IMR-90 (cell line): Measurements from ENCODE around the gene GALP. TPM values are rescaled to one million over a fixed set of nuclear protein-coding genes. Genes with fewer than 3 reads are reported as not detected.

Source experiments
- ATAC-seq: fragments of 200-7000 bp; cut with Tn5 transposase; 2 replicates; pipeline ENCODE4 v1.9.1; 2020; ENCODE audit warnings: low read depth, mild to moderate bottlenecking, moderate library complexity
- BruUV-seq: library from RNA; stranded (reverse); fragments of 400-500 nt; replicated peaks from 2 replicates; lab custom pipeline; 2021; lab: Mats Ljungman, UMichigan
- CTCF ChIA-PET: fragments of 300-600 bp; formaldehyde crosslinking; extraction: SDS; loops from one replicate; lab custom pipeline; 2021; ENCODE audit warnings: antibody characterized with exemption; lab: Yijun Ruan, JAX
- POLR2A ChIA-PET: fragments of 300-600 bp; sonication (Branson Sonifier 250); formaldehyde crosslinking; loops from one replicate; lab custom pipeline; 2022; ENCODE audit warnings: antibody characterized with exemption; ENCODE audit not compliant: unreplicated experiment; lab: Charles Lee
- DNase-seq: peaks from one replicate; pipeline ENCODE4 v3.0.0; 2013
- H2AFZ ChIP-seq: replicated peaks from 2 replicates; pipeline ENCODE3; 2013; ENCODE audit warnings: low read length, mild to moderate bottlenecking; ENCODE audit not compliant: poor library complexity
- H2AK5ac ChIP-seq: 2 replicates; pipeline ENCODE4 v1.6.1; 2013; ENCODE audit warnings: low read depth, low read length, inconsistent platforms
- H2AK9ac ChIP-seq: replicated peaks from 2 replicates; pipeline ENCODE3; 2013; ENCODE audit warnings: mild to moderate bottlenecking, low read depth, low read length, moderate library complexity; ENCODE audit not compliant: poor library complexity
- H2BK120ac ChIP-seq: 2 replicates; pipeline ENCODE4 v1.6.1; 2013; ENCODE audit warnings: low read depth, low read length, inconsistent platforms
- H2BK15ac ChIP-seq: 3 replicates; pipeline ENCODE4 v1.6.1; 2013; ENCODE audit warnings: low read depth, low read length, inconsistent platforms
- H2BK20ac ChIP-seq: 2 replicates; pipeline ENCODE4 v1.6.1; 2013; ENCODE audit warnings: low read depth, mild to moderate bottlenecking, inconsistent platforms, low read length, moderate library complexity
- H2BK5ac ChIP-seq: 2 replicates; pipeline ENCODE4 v1.6.1; 2013; ENCODE audit warnings: mild to moderate bottlenecking, low read depth, low read length, inconsistent platforms; ENCODE audit not compliant: poor library complexity, severe bottlenecking
- H3K14ac ChIP-seq: replicated peaks from 2 replicates; pipeline ENCODE4 v1.6.1; 2013; ENCODE audit warnings: low read depth, low read length, inconsistent platforms
- H3K18ac ChIP-seq: 2 replicates; pipeline ENCODE4 v1.6.1; 2013; ENCODE audit warnings: low read depth, low read length, control low read depth
- H3K23ac ChIP-seq: 2 replicates; pipeline ENCODE4 v1.6.1; 2013; ENCODE audit warnings: low read depth, low read length, inconsistent platforms
- H3K27ac ChIP-seq: 2 replicates; pipeline ENCODE4 v1.5.1; 2013; ENCODE audit warnings: mild to moderate bottlenecking, control low read depth, low read length; ENCODE audit not compliant: insufficient read depth
- H3K27me3 ChIP-seq: 2 replicates; pipeline ENCODE4 v1.6.1; 2013; ENCODE audit warnings: low read length; ENCODE audit not compliant: control insufficient read depth, insufficient read depth
- H3K36me3 ChIP-seq: 2 replicates; pipeline ENCODE4 v1.6.1; 2013; ENCODE audit warnings: low read length, mixed read lengths; ENCODE audit not compliant: control insufficient read depth, insufficient read depth
- H3K4ac ChIP-seq: 2 replicates; pipeline ENCODE4 v1.6.1; 2013; ENCODE audit warnings: low read depth, low read length, inconsistent platforms
- H3K4me1 ChIP-seq: 2 replicates; pipeline ENCODE4 v1.6.1; 2013; ENCODE audit warnings: low read length, mixed read lengths; ENCODE audit not compliant: control insufficient read depth, insufficient read depth
- H3K4me2 ChIP-seq: 2 replicates; pipeline ENCODE4 v1.6.1; 2013; ENCODE audit warnings: low read depth, mild to moderate bottlenecking, control low read depth, low read length, moderate library complexity
- H3K4me3 ChIP-seq: 2 replicates; pipeline ENCODE4 v1.5.1; 2013; ENCODE audit warnings: low read depth, mild to moderate bottlenecking, control low read depth, low read length, moderate library complexity; ENCODE audit not compliant: insufficient read depth
- H3K56ac ChIP-seq: 2 replicates; pipeline ENCODE4 v1.6.1; 2013; ENCODE audit warnings: low read length, inconsistent platforms; ENCODE audit not compliant: insufficient read depth; ENCODE audit errors: extremely low read depth
- H3K79me1 ChIP-seq, 2 experiments: 2 replicates each; pipeline ENCODE4 v1.6.1; 2013; ENCODE audit warnings: low read length in 2 of 2, inconsistent platforms in 1 of 2, low read depth in 1 of 2
- H3K9ac ChIP-seq: 2 replicates; pipeline ENCODE4 v1.6.1; 2013; ENCODE audit warnings: low read depth, low read length, control low read depth
- H3K9me1 ChIP-seq: 2 replicates; pipeline ENCODE4 v1.6.1; 2013; ENCODE audit warnings: low read length, inconsistent platforms; ENCODE audit not compliant: insufficient read depth
- H3K9me3 ChIP-seq: 2 replicates; pipeline ENCODE4 v1.6.1; 2013; ENCODE audit warnings: low read length; ENCODE audit not compliant: control insufficient read depth, insufficient read depth
- H4K20me1 ChIP-seq: 2 replicates; pipeline ENCODE4 v1.6.1; 2013; ENCODE audit warnings: low read length, inconsistent platforms; ENCODE audit not compliant: insufficient read depth
- H4K5ac ChIP-seq: 2 replicates; pipeline ENCODE4 v1.6.1; 2013; ENCODE audit warnings: mild to moderate bottlenecking, low read depth, low read length, control low read depth
- H4K8ac ChIP-seq, 2 experiments: 2 replicates each; pipeline ENCODE4 v1.6.1; 2013; ENCODE audit warnings: low read depth in 2 of 2, low read length in 2 of 2, control low read depth in 1 of 2, inconsistent platforms in 1 of 2
- H4K91ac ChIP-seq: 2 replicates; pipeline ENCODE4 v1.6.1; 2013; ENCODE audit warnings: low read depth, low read length, inconsistent platforms; ENCODE audit not compliant: insufficient read depth
- BHLHE40 ChIP-seq: fragments of 150-350 bp; IDR thresholded peaks from 2 replicates; pipeline ENCODE4 v1.6.1; 2016; ENCODE audit warnings: mild to moderate bottlenecking, low read depth, low read length
- CEBPB ChIP-seq: IDR thresholded peaks from 2 replicates; pipeline ENCODE4 v1.6.1; 2012; ENCODE audit warnings: low read depth, low read length, improper control_type of control experiment
- CHD1 ChIP-seq: IDR thresholded peaks from 2 replicates; pipeline ENCODE4 v1.6.1; 2012; ENCODE audit warnings: low read depth, low read length, improper control_type of control experiment
- CTCF ChIP-seq: conservative IDR thresholded peaks from 2 replicates; pipeline ENCODE4 v1.5.1; 2012; ENCODE audit warnings: mild to moderate bottlenecking, low read depth, low read length, improper control_type of control experiment
- ELK1 ChIP-seq: fragments of 150-350 bp; IDR thresholded peaks from 2 replicates; pipeline ENCODE4 v1.6.1; 2016; ENCODE audit warnings: low read depth, mild to moderate bottlenecking, low read length, moderate library complexity, borderline replicate concordance
- FOS ChIP-seq: fragments of 150-350 bp; IDR thresholded peaks from 2 replicates; pipeline ENCODE4 v1.6.1; 2016; ENCODE audit warnings: low read depth, low read length
- MAFK ChIP-seq: IDR thresholded peaks from 2 replicates; pipeline ENCODE4 v1.6.1; 2012; ENCODE audit warnings: low read depth, low read length, improper control_type of control experiment
- MAZ ChIP-seq: IDR thresholded peaks from 2 replicates; pipeline ENCODE4 v1.6.1; 2012; ENCODE audit warnings: low read depth, mild to moderate bottlenecking, low read length, improper control_type of control experiment, moderate library complexity, borderline replicate concordance
- MXI1 ChIP-seq: IDR thresholded peaks from 2 replicates; pipeline ENCODE4 v1.6.1; 2012; ENCODE audit warnings: low read depth, mild to moderate bottlenecking, low read length, moderate library complexity, borderline replicate concordance
- NFE2L2 ChIP-seq: fragments of 150-350 bp; IDR thresholded peaks from 2 replicates; pipeline ENCODE4 v1.6.1; 2016; ENCODE audit warnings: low read depth, mild to moderate bottlenecking, low read length
- POLR2A ChIP-seq: IDR thresholded peaks from 2 replicates; pipeline ENCODE4 v1.6.1; 2012; ENCODE audit warnings: mild to moderate bottlenecking, low read depth, low read length
- RAD21 ChIP-seq: IDR thresholded peaks from 2 replicates; pipeline ENCODE4 v1.6.1; 2012; ENCODE audit warnings: low read length, improper control_type of control experiment
- RCOR1 ChIP-seq: IDR thresholded peaks from 2 replicates; pipeline ENCODE4 v1.6.1; 2012; ENCODE audit warnings: mild to moderate bottlenecking, low read length, improper control_type of control experiment; ENCODE audit not compliant: insufficient replicate concordance
- RFX5 ChIP-seq: IDR thresholded peaks from 2 replicates; pipeline ENCODE4 v1.8.0; 2012; ENCODE audit warnings: low read depth, mild to moderate bottlenecking, low read length, moderate library complexity
- SMC3 ChIP-seq: fragments of 150-350 bp; IDR thresholded peaks from 2 replicates; pipeline ENCODE4 v1.6.1; 2016; ENCODE audit warnings: low read depth, mild to moderate bottlenecking, antibody characterized with exemption, low read length, moderate library complexity
- USF2 ChIP-seq: fragments of 150-350 bp; IDR thresholded peaks from 2 replicates; pipeline ENCODE4 v1.6.1; 2017; ENCODE audit warnings: mild to moderate bottlenecking, antibody characterized with exemption, low read length, low read depth
- WGBS, 2 experiments: methylation state at CpG; one replicate each; pipeline versions ENCODE4 v1.1.5 to v1.1.7; 2013; ENCODE audit warnings: missing lambda C conversion rate in 2 of 2; ENCODE audit not compliant: insufficient read length in 1 of 2; ENCODE audit errors: extremely low coverage in 2 of 2; 5-methylcytosine and 5-hydroxymethylcytosine counted together
- dilution Hi-C: fragments of 300-500 bp; cut with HindIII; formaldehyde crosslinking; loops from one replicate; pipeline ENCODE4 v1.14.3; 2018; ENCODE audit warnings: low sequenced_read_pairs; ENCODE audit not compliant: unreplicated experiment
- in situ Hi-C: fragments of 300-500 bp; cut with MboI; formaldehyde crosslinking; loops from 3 replicates; pipeline ENCODE4 v1.14.3; 2019; ENCODE audit warnings: low sequenced_read_pairs, inconsistent platforms, mixed read lengths
- intact Hi-C: fragments of 100-400 bp; cut with micrococcal nuclease; formaldehyde crosslinking; loops from 2 replicates; pipeline ENCODE4 v1.10.0; 2022
- polyA plus RNA-seq, 3 experiments: library from polyadenylated mRNA; depleted of rRNA; stranded (reverse); fragments of >200 nt; gene quantifications; 2 replicates each; pipeline ENCODE4 v1.2.3, GENCODE V29; 2012; ENCODE audit warnings: low replicate concordance in 1 of 3
- total RNA-seq: library from RNA; depleted of rRNA; stranded (reverse); fragments of >200 nt; gene quantifications from 2 replicates; pipeline ENCODE4 v1.2.3, GENCODE V29; 2012

The GALP gene
- total and polyA plus RNA-seq, 2 of the 4 experiments (the other 2 are of a cell fraction) = not detected

GRCh38 chr19:56137405-56137804 lies 38.4 kb upstream of the GALP start:
- Histone ChIP-seq H4K91ac (no peak overlapping the region), H4K5ac (no peak overlapping the region), H3K9me3 (no peaks in the 10 kb centered on the region), H3K79me1 (peaks cover 9 to 10% of the 10 kb centered on the region in 2 experiments), H4K20me1 (no peaks in the 10 kb centered on the region), H3K27me3 (no peaks in the 10 kb centered on the region), H2BK15ac (no peak overlapping the region), H4K8ac (no peak overlapping the region), H2AK9ac (no peak overlapping the region), H2BK20ac (no peak overlapping the region), H3K9ac (no peak overlapping the region), H3K23ac (no peak overlapping the region; the same call in 1 of the 2 replicates), H3K36me3 (0 out of 2 replicates have a peak, but pooled peaks cover under 1% of the 10 kb centered on the region), H2BK120ac (no peak overlapping the region), H3K27ac (no peak overlapping the region), H3K4me3 (no peak overlapping the region), H3K4me1 (peaks cover 8% of the 10 kb centered on the region; the same call in 1 of the 2 replicates), H3K9me1 (peaks cover 9% of the 10 kb centered on the region), H3K56ac (no peak overlapping the region), H2AK5ac (no peak overlapping the region), H3K4ac (no peak overlapping the region), H3K18ac (no peak overlapping the region), H3K4me2 (no peak overlapping the region), H2AFZ (no peak overlapping the region), H2BK5ac (no peak overlapping the region), H3K14ac (no peak overlapping the region)
- TF ChIP-seq MAZ (no peak), MXI1 (no peak), ELK1 (no peak), CTCF (no peak), BHLHE40 (no peak), RCOR1 (no peak), CEBPB (no peak), SMC3 (no peak), CHD1 (no peak), MAFK (no peak), NFE2L2 (no peak), RFX5 (no peak), POLR2A (no peak), RAD21 (no peak), USF2 (no peak), FOS (no peak)
- dilution Hi-C loops = no loop called here
- DNase-seq (no peak), ATAC-seq (no peak)
- BruUV-seq = no TSS peak
- intact Hi-C loops = no loop called here
- WGBS, 2 experiments = 80% methylated on average over 2 of the region's 6 CpGs; no CpG with 5 or more reads in 1 of the 2 experiments
- CTCF ChIA-PET = no interaction called here
- POLR2A ChIA-PET = no interaction called here
- in situ Hi-C loops = loop anchor here (25.0 kb wide), 2 partner anchors 450 to 1675 kb away; partner anchors contain the start of genes CDC42EP5, EPN1 and LENG9
